Neural cell (in vitro differentiated cells): ENCODE measurements around the gene AZIN2. TPM values are rescaled to one million over a fixed set of nuclear protein-coding genes. Genes with fewer than 3 reads are reported as not detected.

ENCODE experiments used
- H2AFZ ChIP-seq: fragments of 200-600, 300-800 bp; sonication (generic), shearing (Covaris generic); 2 replicates; pipeline ENCODE4 v1.6.0; 2014; ENCODE audit warnings: low read depth, mild to moderate bottlenecking, antibody characterized with exemption, low read length, moderate library complexity
- H3F3A ChIP-seq: fragments of 200-600 bp; shearing (Covaris generic); 2 replicates; pipeline ENCODE4 v1.6.1; 2016; ENCODE audit warnings: mild to moderate bottlenecking, moderate library complexity, mixed read lengths, antibody characterized with exemption, low read length; ENCODE audit not compliant: insufficient read depth, poor library complexity, severe bottlenecking
- H3K27ac ChIP-seq: fragments of 200-600, 300-800 bp; sonication (generic), shearing (Covaris generic); 2 replicates; pipeline ENCODE4 v1.5.1; 2014; ENCODE audit warnings: mild to moderate bottlenecking, low read length, moderate library complexity
- H3K27me3 ChIP-seq: fragments of 300-800, 200-600 bp; sonication (generic), shearing (Covaris generic); 2 replicates; pipeline ENCODE4 v1.6.0; 2014; ENCODE audit warnings: mild to moderate bottlenecking, low read depth, low read length, moderate library complexity; ENCODE audit not compliant: insufficient read depth
- H3K36me3 ChIP-seq: fragments of 300-800, 200-600 bp; sonication (generic), shearing (Covaris generic); 2 replicates; pipeline ENCODE4 v1.5.1; 2014; ENCODE audit warnings: mild to moderate bottlenecking, antibody characterized with exemption, low read length, moderate library complexity; ENCODE audit not compliant: insufficient read depth
- H3K4me2 ChIP-seq: fragments of 300-800, 200-600 bp; sonication (generic), shearing (Covaris generic); 2 replicates; pipeline ENCODE4 v1.6.0; 2014; ENCODE audit warnings: mild to moderate bottlenecking, low read length
- H3K4me3 ChIP-seq: fragments of 300-800, 200-600 bp; sonication (generic), shearing (Covaris generic); 2 replicates; pipeline ENCODE4 v1.5.1; 2014; ENCODE audit warnings: mild to moderate bottlenecking, low read length, moderate library complexity
- H3K79me2 ChIP-seq: fragments of 200-600 bp; shearing (Covaris generic); replicated peaks from 2 replicates; pipeline ENCODE4 v1.6.0; 2014; ENCODE audit warnings: mild to moderate bottlenecking, low read length, moderate library complexity; ENCODE audit not compliant: insufficient read depth
- H3K9ac ChIP-seq: fragments of 300-800, 200-600 bp; sonication (generic), shearing (Covaris generic); 2 replicates; pipeline ENCODE4 v1.6.1; 2016; ENCODE audit warnings: mild to moderate bottlenecking, low read length, mixed read lengths
- H3K9me2 ChIP-seq: fragments of 200-600 bp; shearing (Covaris generic); 2 replicates; pipeline ENCODE4 v1.6.1; 2016; ENCODE audit warnings: mild to moderate bottlenecking, low read length, mixed read lengths; ENCODE audit not compliant: insufficient read depth
- H3K9me3 ChIP-seq: fragments of 200-600, 300-800 bp; sonication (generic), shearing (Covaris generic); 2 replicates; pipeline ENCODE4 v1.6.1; 2016; ENCODE audit warnings: mild to moderate bottlenecking, mixed run types, low read length, moderate library complexity, mixed read lengths
- H4K20me1 ChIP-seq: fragments of 200-600 bp; shearing (Covaris generic); 2 replicates; pipeline ENCODE4 v1.6.1; 2016; ENCODE audit warnings: mild to moderate bottlenecking, mixed run types; ENCODE audit not compliant: insufficient read depth
- EP300 ChIP-seq: fragments of 450-650 bp; conservative IDR thresholded peaks from 2 replicates; pipeline ENCODE4 v1.6.1; 2014; ENCODE audit warnings: antibody characterized with exemption, mild to moderate bottlenecking, moderate library complexity; ENCODE audit not compliant: poor library complexity, severe bottlenecking
- MXI1 ChIP-seq: fragments of 450-650 bp; conservative IDR thresholded peaks from 2 replicates; pipeline ENCODE4 v1.6.1; 2014; ENCODE audit warnings: antibody characterized with exemption, mild to moderate bottlenecking; ENCODE audit not compliant: poor library complexity, severe bottlenecking
- RAD21 ChIP-seq: fragments of 450-650 bp; conservative IDR thresholded peaks from 2 replicates; pipeline ENCODE4 v1.6.1; 2014; ENCODE audit warnings: antibody characterized with exemption, mild to moderate bottlenecking, moderate library complexity
- REST ChIP-seq: IDR thresholded peaks from 2 replicates; pipeline ENCODE4 v1.6.1; 2012; ENCODE audit warnings: borderline replicate concordance
- SMC3 ChIP-seq: fragments of 450-650 bp; conservative IDR thresholded peaks from 2 replicates; pipeline ENCODE4 v1.6.1; 2014; ENCODE audit warnings: antibody characterized with exemption, mild to moderate bottlenecking, moderate library complexity; ENCODE audit not compliant: poor library complexity
- TAF1 ChIP-seq: IDR thresholded peaks from 2 replicates; pipeline ENCODE4 v1.6.1; 2012; ENCODE audit warnings: low read depth
- polyA plus RNA-seq: library from polyadenylated mRNA; depleted of rRNA; stranded (reverse); fragments of >200 nt; gene quantifications from 2 replicates; pipeline ENCODE4 v1.2.3, GENCODE V29; 2014
- TF ChIP-seq, protein P1 (sequence below): fragments of 450-650 bp; IDR thresholded peaks from 2 replicates; pipeline ENCODE4 v1.5.1; 2014; ENCODE audit warnings: antibody characterized with exemption, mild to moderate bottlenecking, moderate library complexity; ENCODE audit not compliant: poor library complexity, severe bottlenecking

Gene AZIN2
- polyA plus RNA-seq, 1 donor from 2014 or later: 22.7 TPM

GRCh38 chr1:33096363-33097005, 15.5 kb downstream of the AZIN2 start:
- TF ChIP-seq RAD21 (no peak), SMC3 (no peak), MXI1 (no peak), EP300 (no peak), TAF1 (no peak), REST (no peak)
- TF ChIP-seq, protein P1, sequence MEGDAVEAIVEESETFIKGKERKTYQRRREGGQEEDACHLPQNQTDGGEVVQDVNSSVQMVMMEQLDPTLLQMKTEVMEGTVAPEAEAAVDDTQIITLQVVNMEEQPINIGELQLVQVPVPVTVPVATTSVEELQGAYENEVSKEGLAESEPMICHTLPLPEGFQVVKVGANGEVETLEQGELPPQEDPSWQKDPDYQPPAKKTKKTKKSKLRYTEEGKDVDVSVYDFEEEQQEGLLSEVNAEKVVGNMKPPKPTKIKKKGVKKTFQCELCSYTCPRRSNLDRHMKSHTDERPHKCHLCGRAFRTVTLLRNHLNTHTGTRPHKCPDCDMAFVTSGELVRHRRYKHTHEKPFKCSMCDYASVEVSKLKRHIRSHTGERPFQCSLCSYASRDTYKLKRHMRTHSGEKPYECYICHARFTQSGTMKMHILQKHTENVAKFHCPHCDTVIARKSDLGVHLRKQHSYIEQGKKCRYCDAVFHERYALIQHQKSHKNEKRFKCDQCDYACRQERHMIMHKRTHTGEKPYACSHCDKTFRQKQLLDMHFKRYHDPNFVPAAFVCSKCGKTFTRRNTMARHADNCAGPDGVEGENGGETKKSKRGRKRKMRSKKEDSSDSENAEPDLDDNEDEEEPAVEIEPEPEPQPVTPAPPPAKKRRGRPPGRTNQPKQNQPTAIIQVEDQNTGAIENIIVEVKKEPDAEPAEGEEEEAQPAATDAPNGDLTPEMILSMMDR: no peak
- no peak overlapping the region for H3K27ac ChIP-seq
- H3K9me2 ChIP-seq: no peaks in the 10 kb centered on the region
- H2AFZ ChIP-seq: no peak overlapping the region
- no peaks in the 10 kb centered on the region for H3K36me3 ChIP-seq
- H4K20me1 ChIP-seq: no peaks in the 10 kb centered on the region
- no peak overlapping the region for H3K9ac ChIP-seq
- no peak overlapping the region for H3K4me2 ChIP-seq
- no peaks in the 10 kb centered on the region for H3F3A ChIP-seq
- no peaks in the 10 kb centered on the region for H3K79me2 ChIP-seq
- H3K27me3 ChIP-seq: no peaks in the 10 kb centered on the region
- no peaks in the 10 kb centered on the region for H3K9me3 ChIP-seq
- no peak overlapping the region for H3K4me3 ChIP-seq

GRCh38 chr1:33097137-33097611, 16.2 kb downstream of the AZIN2 start:
- Histone ChIP-seq H2AFZ (no peak overlapping the region), H3K9ac (no peak overlapping the region), H3K4me3 (no peak overlapping the region), H3K27ac (no peak overlapping the region), H3K9me3 (no peaks in the 10 kb centered on the region), H3K36me3 (no peaks in the 10 kb centered on the region), H3F3A (no peaks in the 10 kb centered on the region), H3K79me2 (no peaks in the 10 kb centered on the region), H3K9me2 (no peaks in the 10 kb centered on the region), H3K4me2 (no peak overlapping the region), H4K20me1 (no peaks in the 10 kb centered on the region), H3K27me3 (no peaks in the 10 kb centered on the region)
- TF ChIP-seq EP300 (no peak), TAF1 (no peak)
- TF ChIP-seq, protein P1: no peak
